PC-3 (cell line): ENCODE results near the gene ABCG4. TPM values are rescaled to one million over a fixed set of nuclear protein-coding genes. Genes with fewer than 3 reads are reported as not detected.
A peak's percentile ranks its signal among the peaks of the same experiment; 100 is the strongest.

Experiments
- ATAC-seq: fragments of 200-7000 bp; cut with Tn5 transposase; 2 replicates; pipeline ENCODE4 v1.9.1; 2020; ENCODE audit warnings: mild to moderate bottlenecking, moderate library complexity
- BruUV-seq: library from RNA; stranded (reverse); fragments of 400-500 nt; replicated peaks from 2 replicates; lab custom pipeline; 2021; lab: Mats Ljungman, UMichigan
- CTCF ChIA-PET: fragments of 300-600 bp; sonication (Branson Sonifier 250); formaldehyde crosslinking; loops from one replicate; lab custom pipeline; 2022; ENCODE audit warnings: antibody characterized with exemption; lab: Charles Lee
- POLR2A ChIA-PET: fragments of 300-600 bp; sonication (Branson Sonifier 250); formaldehyde crosslinking; loops from one replicate; lab custom pipeline; 2022; ENCODE audit warnings: antibody characterized with exemption; ENCODE audit not compliant: unreplicated experiment; lab: Charles Lee
- DNase-seq: peaks from one replicate; pipeline ENCODE4 v3.0.0-alpha.2; 2015
- H2AFZ ChIP-seq: fragments of 300-600 bp; sonication (generic); 2 replicates; pipeline ENCODE4 v1.6.0; 2016; ENCODE audit warnings: antibody characterized with exemption, low read length
- H3F3A ChIP-seq: fragments of 300-600 bp; sonication (generic); one replicate; pipeline ENCODE4 v1.6.0; 2017; ENCODE audit warnings: antibody characterized with exemption, low read length, control low read depth, mild to moderate bottlenecking; ENCODE audit not compliant: unreplicated experiment
- H3K27ac ChIP-seq: fragments of 300-600 bp; sonication (generic); 2 replicates; pipeline ENCODE4 v1.5.1; 2016; ENCODE audit warnings: mild to moderate bottlenecking, low read length
- H3K27me3 ChIP-seq: fragments of 300-600 bp; sonication (generic); 2 replicates; pipeline ENCODE4 v1.6.1; 2016; ENCODE audit warnings: low read length, mixed read lengths
- H3K36me3 ChIP-seq: fragments of 300-600 bp; sonication (generic); 2 replicates; pipeline ENCODE4 v1.6.1; 2016; ENCODE audit warnings: low read depth, mixed run types, low read length, mixed read lengths
- H3K4me1 ChIP-seq: fragments of 300-600 bp; sonication (generic); 2 replicates; pipeline ENCODE4 v1.5.1; 2016; ENCODE audit warnings: low read length; ENCODE audit not compliant: insufficient read depth
- H3K4me2 ChIP-seq: fragments of 300-600 bp; sonication (generic); 2 replicates; pipeline ENCODE4 v1.6.0; 2016; ENCODE audit warnings: low read length
- H3K4me3 ChIP-seq: fragments of 300-600 bp; sonication (generic); 2 replicates; pipeline ENCODE4 v1.5.1; 2016; ENCODE audit warnings: mild to moderate bottlenecking, low read length, mixed read lengths
- H3K79me2 ChIP-seq: fragments of 300-600 bp; sonication (generic); 2 replicates; pipeline ENCODE4 v1.6.1; 2017; ENCODE audit warnings: low read length, mixed read lengths
- H3K9ac ChIP-seq: fragments of 300-600 bp; sonication (generic); 2 replicates; pipeline ENCODE4 v1.6.0; 2016; ENCODE audit warnings: mild to moderate bottlenecking, low read length
- H3K9me2 ChIP-seq: fragments of 300-600 bp; sonication (generic); replicated peaks from 2 replicates; pipeline ENCODE4 v1.6.1; 2016; ENCODE audit warnings: mixed run types, low read length, mixed read lengths
- H3K9me3 ChIP-seq: fragments of 300-600 bp; sonication (generic); 2 replicates; pipeline ENCODE4 v1.6.1; 2016; ENCODE audit warnings: low read length, mixed read lengths
- H4K20me1 ChIP-seq: fragments of 300-600 bp; sonication (generic); 2 replicates; pipeline ENCODE4 v1.6.1; 2016; ENCODE audit warnings: low read length, mixed read lengths
- CTCF ChIP-seq: fragments of 300-600 bp; sonication (generic); conservative IDR thresholded peaks from 2 replicates; pipeline ENCODE4 v1.5.1; 2017; ENCODE audit warnings: antibody characterized with exemption, low read depth, mild to moderate bottlenecking, low read length
- EZH2 ChIP-seq: fragments of 300-600 bp; sonication (generic); IDR thresholded peaks from one replicate; pipeline ENCODE4 v1.6.1; 2017; ENCODE audit warnings: antibody characterized with exemption, mild to moderate bottlenecking, low read length; ENCODE audit not compliant: unreplicated experiment
- EZH2phosphoT487 ChIP-seq: fragments of 300-600 bp; sonication (generic); IDR thresholded peaks from 2 replicates; pipeline ENCODE4 v1.6.1; 2018; ENCODE audit warnings: mild to moderate bottlenecking, antibody characterized with exemption, low read length, borderline replicate concordance
- intact Hi-C: fragments of 100-400 bp; cut with micrococcal nuclease; formaldehyde crosslinking; loops from 2 replicates; pipeline ENCODE4 v1.9.0; 2023
- total RNA-seq: library from RNA; depleted of rRNA; stranded (reverse); fragments of >200 nt; gene quantifications from 2 replicates; pipeline ENCODE4 v1.2.3, GENCODE V29; 2014

ABCG4 gene
- total RNA-seq, 1 experiment from 2014 or later, result 0.15 TPM

GRCh38 chr11:119100246-119100970 lies 48.4 kb upstream of the ABCG4 start:
- 0 out of 2 replicates have a peak overlapping the region, but pooled peaks have one; percentile 84 for H3K27ac ChIP-seq
- H3K9me3 ChIP-seq, result no peaks in the 10 kb centered on the region
- H3K4me3 ChIP-seq, result peak overlapping the region; percentile 89
- ChIA-PET POLR2A (no interaction called here), CTCF (no interaction called here)
- no peaks in the 10 kb centered on the region for H3K9me2 ChIP-seq
- peaks cover 24% of the 10 kb centered on the region for H3K36me3 ChIP-seq
- H4K20me1 ChIP-seq, result no peaks in the 10 kb centered on the region
- peaks cover 23% of the 10 kb centered on the region for H3K4me1 ChIP-seq
- H3K4me2 ChIP-seq, result peak overlapping the region; percentile 96
- BruUV-seq, result no TSS peak
- H3K27me3 ChIP-seq, result no peaks in the 10 kb centered on the region
- peaks cover 37% of the 10 kb centered on the region for H3K79me2 ChIP-seq
- TF ChIP-seq EZH2phosphoT487, result no peak
- peak; percentile 92 for TF ChIP-seq CTCF
- TF ChIP-seq EZH2, result no peak
- ATAC-seq (0 out of 2 replicates have a peak, but pooled peaks have one; percentile 1), DNase-seq (peak; percentile 76)
- H3K9ac ChIP-seq, result peak overlapping the region; percentile 84
- peak overlapping the region; percentile 83 for H2AFZ ChIP-seq
- H3F3A ChIP-seq, result no peaks in the 10 kb centered on the region
- intact Hi-C loops, result loop anchor here (2.0 kb wide), 2 partner anchors 16 to 20 kb away; partner anchors contain the start of genes HINFP and HMBS

- BruUV-seq, result TSS peak; percentile 63
- ChIA-PET CTCF (interaction anchor here (0.6 to 1.7 kb wide), 5 partner anchors 20 to 662 kb away, joined by 4 to 10 read pairs (median 8); partner anchors contain the start of genes HINFP and HYOU1), POLR2A (interaction anchor here (0.5 to 1.4 kb wide), 7 partner anchors 16 to 422 kb away, joined by 3 to 18 read pairs (median 7); partner anchors contain the start of genes ABCG4, C1QTNF5, HINFP and HMBS)
- Histone ChIP-seq H3K9ac (peak overlapping the region; percentile 84), H3K4me1 (peaks cover 18% of the 10 kb centered on the region), H3K9me3 (no peaks in the 10 kb centered on the region), H3K9me2 (no peaks in the 10 kb centered on the region), H3K4me2 (peak overlapping the region; percentile 96), H3K27me3 (no peaks in the 10 kb centered on the region), H3K79me2 (peaks cover 37% of the 10 kb centered on the region), H3K4me3 (peak overlapping the region; percentile 89), H4K20me1 (no peaks in the 10 kb centered on the region), H2AFZ (peak overlapping the region; percentile 83), H3K27ac (peak overlapping the region; percentile 84), H3K36me3 (peaks cover 24% of the 10 kb centered on the region), H3F3A (no peaks in the 10 kb centered on the region)
- TF ChIP-seq EZH2, result no peak
- no peak for TF ChIP-seq EZH2phosphoT487
- no peak for TF ChIP-seq CTCF
- no peak for DNase-seq
- intact Hi-C loops, result loop anchor here (2.0 kb wide), 2 partner anchors 16 to 20 kb away; partner anchors contain the start of genes HINFP and HMBS
- peak; percentile 21 for ATAC-seq
These were observed 47.7 kb upstream of the ABCG4 start for GRCh38 chr11:119100994-119101758.
